HepG2 (cell line): Measurements from ENCODE around the gene CTSW. TPM values are rescaled to one million over a fixed set of nuclear protein-coding genes. Genes with fewer than 3 reads are reported as not detected.

Experiments
- ADNP ChIP-seq: sonication (generic); formaldehyde crosslinking; IDR thresholded peaks from 2 replicates; pipeline ENCODE4 v1.4.0; 2020; ENCODE audit warnings: missing genetic modification reagents
- ATF1 ChIP-seq: IDR thresholded peaks from 2 replicates; pipeline ENCODE4 v1.6.1; 2016; ENCODE audit warnings: mild to moderate bottlenecking, control low read depth
- ATM ChIP-seq: fragments of 450-650 bp; IDR thresholded peaks from 2 replicates; pipeline ENCODE4 v1.7.1; 2017; ENCODE audit warnings: mild to moderate bottlenecking, borderline replicate concordance
- CSRNP1 ChIP-seq: sonication (generic); formaldehyde crosslinking; IDR thresholded peaks from 2 replicates; pipeline ENCODE4 v1.8.1; 2023; ENCODE audit warnings: mild to moderate bottlenecking, missing genetic modification reagents
- CSRNP2 ChIP-seq: sonication (generic); formaldehyde crosslinking; conservative IDR thresholded peaks from 2 replicates; pipeline ENCODE4 v1.8.0; 2022; ENCODE audit warnings: low read depth, missing genetic modification reagents
- MED8 ChIP-seq: sonication (generic); formaldehyde crosslinking; IDR thresholded peaks from 2 replicates; pipeline ENCODE4 v1.8.1; 2023; ENCODE audit warnings: mild to moderate bottlenecking, missing genetic modification reagents; ENCODE audit not compliant: insufficient replicate concordance
- NAIF1 ChIP-seq: sonication (generic); formaldehyde crosslinking; IDR thresholded peaks from 2 replicates; pipeline ENCODE4 v1.5.0; 2020; ENCODE audit warnings: mild to moderate bottlenecking, missing genetic modification reagents, borderline replicate concordance
- NFATC3 ChIP-seq: sonication (generic); formaldehyde crosslinking; IDR thresholded peaks from 2 replicates; pipeline ENCODE4 v1.5.1; 2020; ENCODE audit warnings: mild to moderate bottlenecking, missing genetic modification reagents
- PLRG1 ChIP-seq: fragments of 450-650 bp; conservative IDR thresholded peaks from 2 replicates; pipeline ENCODE4 v1.6.1; 2016
- SCMH1 ChIP-seq: sonication (generic); formaldehyde crosslinking; IDR thresholded peaks from 2 replicates; pipeline ENCODE4 v1.9.0; 2021; ENCODE audit warnings: missing genetic modification reagents, mild to moderate bottlenecking, borderline replicate concordance
- ZBTB2 ChIP-seq: sonication (generic); formaldehyde crosslinking; IDR thresholded peaks from 2 replicates; pipeline ENCODE4 v1.8.0; 2022; ENCODE audit warnings: low read depth, missing genetic modification reagents
- ZFP36L1 ChIP-seq: sonication (generic); formaldehyde crosslinking; IDR thresholded peaks from 2 replicates; pipeline ENCODE4 v1.8.0; 2022; ENCODE audit warnings: mild to moderate bottlenecking, missing genetic modification reagents, moderate library complexity
- ZFX ChIP-seq: sonication (generic); formaldehyde crosslinking; IDR thresholded peaks from 2 replicates; pipeline ENCODE4 v1.4.0; 2020; ENCODE audit warnings: mild to moderate bottlenecking, low read depth, missing genetic modification reagents, moderate library complexity
- ZNF138 ChIP-seq: sonication (generic); formaldehyde crosslinking; IDR thresholded peaks from 2 replicates; pipeline ENCODE4 v1.5.0; 2020; ENCODE audit warnings: mild to moderate bottlenecking, low read depth, missing genetic modification reagents
- ZNF564 ChIP-seq: sonication (generic); formaldehyde crosslinking; IDR thresholded peaks from 2 replicates; pipeline ENCODE4 v1.8.1; 2023; ENCODE audit warnings: mild to moderate bottlenecking, missing genetic modification reagents
- ZNF569 ChIP-seq: sonication (generic); formaldehyde crosslinking; IDR thresholded peaks from 2 replicates; pipeline ENCODE4 v1.5.0; 2020; ENCODE audit warnings: mild to moderate bottlenecking, missing genetic modification reagents, moderate library complexity, borderline replicate concordance
- ZNF577 ChIP-seq: sonication (generic); formaldehyde crosslinking; IDR thresholded peaks from 2 replicates; pipeline ENCODE4 v1.4.0; 2020; ENCODE audit warnings: mild to moderate bottlenecking, low read depth, missing genetic modification reagents, borderline replicate concordance
- ZNF670 ChIP-seq: sonication (generic); formaldehyde crosslinking; IDR thresholded peaks from 2 replicates; pipeline ENCODE4 v1.8.0; 2022; ENCODE audit warnings: mild to moderate bottlenecking, missing genetic modification reagents, borderline replicate concordance
- polyA plus RNA-seq, 8 experiments: library from polyadenylated mRNA; depleted of rRNA in 3 of 8; stranded (reverse) in 7 of 8; unstranded in 1 of 8; fragments of >200 nt; fragmentation: Illumina TruSeq in 4 of 8; extraction: Trizol in 4 of 8; gene quantifications; 2 replicates each; pipeline versions ENCODE4 v1.2.1 to v1.2.3, GENCODE V29; 2011 to 2016; ENCODE audit warnings: low read depth in 4 of 8, missing spikeins in 1 of 8, mixed read lengths in 1 of 8; ENCODE audit not compliant: insufficient read depth in 1 of 8
- total RNA-seq, 5 experiments: library from RNA; depleted of rRNA; stranded (reverse); fragments of >200 nt; fragmentation: Illumina TruSeq; extraction: Trizol; gene quantifications; 2 replicates each; pipeline ENCODE4 v1.2.3, GENCODE V29; 2016; ENCODE audit warnings: low read depth in 1 of 5
- TF ChIP-seq, protein P1 (sequence below): sonication (generic); formaldehyde crosslinking; IDR thresholded peaks from 2 replicates; pipeline ENCODE4 v1.8.0; 2022; ENCODE audit warnings: missing genetic modification reagents, mild to moderate bottlenecking, moderate library complexity, borderline replicate concordance
- TF ChIP-seq, protein P2 (sequence below): sonication (generic); formaldehyde crosslinking; IDR thresholded peaks from 2 replicates; pipeline ENCODE4 v1.8.1; 2023; ENCODE audit warnings: mild to moderate bottlenecking, missing genetic modification reagents, borderline replicate concordance
- TF ChIP-seq, protein P3 (sequence below): sonication (generic); formaldehyde crosslinking; IDR thresholded peaks from 2 replicates; pipeline ENCODE4 v1.4.0; 2020; ENCODE audit warnings: mild to moderate bottlenecking, missing genetic modification reagents

Gene CTSW
- total and polyA plus RNA-seq, 2 of the 13 experiments (the other 11 are each of a cell fraction or from before 2014, with no cell fraction given) = 0.09 TPM; not detected in 1

- TF ChIP-seq ZBTB2 (CRISPR knock-in tag) (no peak; the same call in 1 of the 2 replicates), ZNF569 (CRISPR knock-in tag) (no peak), ZNF577 (CRISPR knock-in tag) (no peak), SCMH1 (CRISPR knock-in tag) (no peak), CSRNP2 (no peak), ZNF564 (CRISPR knock-in tag) (no peak; the same call in 1 of the 2 replicates), CSRNP1 (peak; percentile 59; the same call in 1 of the 2 replicates), NFATC3 (no peak), MED8 (no peak), NAIF1 (CRISPR knock-in tag) (no peak), ZFP36L1 (CRISPR knock-in tag) (no peak), PLRG1 (no peak), ZFX (CRISPR knock-in tag) (peak; percentile 71), ZNF670 (no peak), ZNF138 (CRISPR knock-in tag) (no peak), ATF1 (CRISPR knock-in tag) (peak; percentile 83), ADNP (0 out of 2 replicates have a peak, but pooled peaks have one; percentile 37), ATM (no peak)
- TF ChIP-seq, protein P1, sequence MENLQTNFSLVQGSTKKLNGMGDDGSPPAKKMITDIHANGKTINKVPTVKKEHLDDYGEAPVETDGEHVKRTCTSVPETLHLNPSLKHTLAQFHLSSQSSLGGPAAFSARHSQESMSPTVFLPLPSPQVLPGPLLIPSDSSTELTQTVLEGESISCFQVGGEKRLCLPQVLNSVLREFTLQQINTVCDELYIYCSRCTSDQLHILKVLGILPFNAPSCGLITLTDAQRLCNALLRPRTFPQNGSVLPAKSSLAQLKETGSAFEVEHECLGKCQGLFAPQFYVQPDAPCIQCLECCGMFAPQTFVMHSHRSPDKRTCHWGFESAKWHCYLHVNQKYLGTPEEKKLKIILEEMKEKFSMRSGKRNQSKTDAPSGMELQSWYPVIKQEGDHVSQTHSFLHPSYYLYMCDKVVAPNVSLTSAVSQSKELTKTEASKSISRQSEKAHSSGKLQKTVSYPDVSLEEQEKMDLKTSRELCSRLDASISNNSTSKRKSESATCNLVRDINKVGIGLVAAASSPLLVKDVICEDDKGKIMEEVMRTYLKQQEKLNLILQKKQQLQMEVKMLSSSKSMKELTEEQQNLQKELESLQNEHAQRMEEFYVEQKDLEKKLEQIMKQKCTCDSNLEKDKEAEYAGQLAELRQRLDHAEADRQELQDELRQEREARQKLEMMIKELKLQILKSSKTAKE = no peak; the same call in 1 of the 2 replicates
- TF ChIP-seq, protein P2, sequence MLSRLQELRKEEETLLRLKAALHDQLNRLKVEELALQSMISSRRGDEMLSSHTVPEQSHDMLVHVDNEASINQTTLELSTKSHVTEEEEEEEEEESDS (CRISPR knock-in tag) = 0 out of 2 replicates have a peak, but pooled peaks have one; percentile 14
- TF ChIP-seq, protein P3, sequence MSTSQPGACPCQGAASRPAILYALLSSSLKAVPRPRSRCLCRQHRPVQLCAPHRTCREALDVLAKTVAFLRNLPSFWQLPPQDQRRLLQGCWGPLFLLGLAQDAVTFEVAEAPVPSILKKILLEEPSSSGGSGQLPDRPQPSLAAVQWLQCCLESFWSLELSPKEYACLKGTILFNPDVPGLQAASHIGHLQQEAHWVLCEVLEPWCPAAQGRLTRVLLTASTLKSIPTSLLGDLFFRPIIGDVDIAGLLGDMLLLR (CRISPR knock-in tag) = no peak
Observed at GRCh38 chr11:65888163-65888814, 8.7 kb downstream of the CTSW start, which contains the start of gene FIBP (continued).
